Medulla oblongata (tissue), 1 donor: ENCODE results near the gene FOXP1.

Experiments
- DNase-seq: peaks from one replicate; pipeline ENCODE4 v3.0.0-alpha.2; 2015; ENCODE audit errors: extremely low spot score

The FOXP1 gene

GRCh38 chr3:71505767-71506350 is 77.7 kb downstream of the FOXP1 start:
- DNase-seq: no peak

DNA sequence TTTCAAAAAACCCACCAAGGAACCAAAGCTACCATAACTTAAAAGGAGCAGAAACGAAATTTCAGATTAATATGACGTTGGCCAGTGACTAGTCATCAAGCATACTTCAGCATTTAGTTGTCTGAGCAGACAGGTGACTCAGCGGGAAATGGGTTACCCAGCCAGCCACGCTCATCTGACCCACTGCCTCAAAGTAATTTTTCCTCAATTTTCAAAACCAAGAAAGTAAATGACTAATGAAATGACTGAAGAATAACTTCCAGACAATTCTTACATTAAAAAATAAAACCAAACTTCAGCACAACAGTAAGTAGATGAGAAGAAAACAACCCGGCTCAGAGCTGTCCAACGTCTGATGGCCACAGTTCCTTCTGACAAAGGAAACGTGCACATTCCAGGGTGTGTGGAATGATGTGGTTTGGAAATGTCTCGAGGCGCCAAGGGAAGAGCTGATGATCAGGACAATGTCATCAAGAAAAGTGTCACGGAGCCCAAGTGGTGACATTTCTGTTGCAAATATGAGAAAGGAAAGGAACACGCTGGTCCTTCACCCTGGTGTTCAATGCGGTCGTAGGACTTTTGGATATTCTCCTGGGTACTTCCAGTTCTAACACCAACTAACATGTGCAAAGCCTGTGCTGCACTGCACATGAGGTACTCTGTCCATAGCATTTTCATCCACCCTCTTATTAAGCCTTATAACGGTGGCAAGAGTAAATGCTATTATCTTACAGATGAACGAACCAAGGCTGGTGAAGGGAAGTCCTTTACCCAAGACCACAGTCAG is 79.1 kb downstream of the FOXP1 start:
- no peak for DNase-seq

GRCh38 chr3:71503525-71504249 is 79.8 kb downstream of the FOXP1 start:
- DNase-seq: no peak

- no peak for DNase-seq
Measured at GRCh38 chr3:71502066-71502625, 81.4 kb downstream of the FOXP1 start.

GRCh38 chr3:71500696-71501095 is 82.8 kb downstream of the FOXP1 start:
- DNase-seq: no peak

- no peak for DNase-seq
Measured at GRCh38 chr3:71499227-71499876, 84.2 kb downstream of the FOXP1 start.

DNA sequence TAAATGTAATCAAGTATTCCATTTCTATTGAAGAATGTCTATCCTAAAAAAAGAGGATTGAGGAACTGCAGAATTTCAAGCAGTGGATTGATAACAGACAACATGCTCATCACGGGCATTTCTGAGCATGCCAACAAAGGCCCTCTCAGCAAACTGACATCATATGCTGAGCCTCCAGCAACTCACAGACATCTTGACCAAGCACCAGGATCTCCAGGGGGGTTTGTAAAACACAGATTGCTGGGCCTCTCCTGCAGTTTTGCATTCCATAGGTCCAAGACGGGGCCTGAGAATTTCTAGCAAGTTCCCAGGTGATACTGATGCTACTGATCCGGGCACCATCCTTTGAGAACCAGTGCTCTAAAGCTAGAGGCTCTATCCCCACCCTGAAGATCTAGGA is 85.0 kb downstream of the FOXP1 start:
- DNase-seq: peak; percentile 39

GRCh38 chr3:71497971-71498444 is 85.5 kb downstream of the FOXP1 start:
- DNase-seq: peak; percentile 44

DNA sequence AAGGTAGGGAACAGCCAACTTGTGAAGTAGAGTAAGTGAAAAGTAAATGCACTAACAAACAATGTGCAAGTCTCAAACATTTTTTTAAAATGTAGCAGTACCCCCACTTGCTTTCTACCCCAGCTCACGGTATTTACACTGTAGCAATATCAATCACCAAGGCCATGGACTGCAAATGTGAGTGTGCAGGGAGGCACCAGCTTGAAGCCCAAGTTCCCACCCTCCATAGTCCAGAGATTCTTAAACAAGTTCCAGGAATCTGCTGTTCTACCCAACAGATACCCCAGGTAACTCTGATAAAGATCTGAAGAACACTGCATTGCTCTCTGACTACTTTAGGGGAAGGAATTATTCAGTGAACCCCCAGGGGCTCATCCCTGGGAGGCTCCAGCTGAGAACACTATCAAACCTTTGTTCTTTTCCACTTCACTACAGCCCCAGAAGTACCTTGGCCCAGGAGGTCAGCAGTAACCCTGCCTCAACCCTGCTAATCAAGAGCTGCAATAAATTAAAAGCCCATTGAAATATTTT is 86.1 kb downstream of the FOXP1 start:
- DNase-seq: no peak

DNA sequence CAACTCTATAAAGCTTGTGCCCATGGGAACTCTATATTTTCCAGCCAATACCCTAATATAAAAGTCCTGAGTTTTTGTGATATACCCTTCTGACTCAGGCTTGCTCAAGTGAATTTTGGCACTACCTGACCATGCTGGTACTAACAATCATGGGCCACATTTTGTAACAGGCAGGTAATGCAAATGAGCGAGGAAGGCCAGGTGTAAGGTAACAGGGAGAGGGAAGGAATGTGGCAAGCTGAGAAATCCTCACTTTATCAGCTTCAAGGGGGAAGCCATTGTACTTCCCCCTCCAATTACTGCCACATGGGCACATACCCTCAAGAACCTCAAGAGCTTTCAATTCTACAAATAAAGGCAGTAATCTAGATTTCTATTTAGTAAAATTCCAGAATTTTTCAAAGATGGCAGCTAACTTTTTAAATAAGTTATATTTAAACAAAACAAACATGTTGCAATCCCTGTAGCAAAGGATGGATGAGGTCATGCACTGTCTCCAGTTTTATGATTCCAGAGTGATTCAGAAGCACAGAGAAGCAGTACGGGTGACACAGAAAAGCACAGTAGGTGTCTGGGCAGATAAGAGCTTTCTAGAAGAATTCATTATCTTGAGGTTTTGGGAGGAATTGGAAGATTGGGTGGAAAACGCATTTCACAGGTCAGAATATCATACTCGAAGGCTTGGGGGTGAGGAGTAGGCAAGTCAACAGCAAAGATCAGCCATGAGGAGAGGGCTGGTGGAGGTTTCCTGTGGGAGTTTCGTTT is 87.6 kb downstream of the FOXP1 start:
- DNase-seq: no peak

GRCh38 chr3:71494212-71494611 is 89.3 kb downstream of the FOXP1 start:
- DNase-seq: no peak

DNA sequence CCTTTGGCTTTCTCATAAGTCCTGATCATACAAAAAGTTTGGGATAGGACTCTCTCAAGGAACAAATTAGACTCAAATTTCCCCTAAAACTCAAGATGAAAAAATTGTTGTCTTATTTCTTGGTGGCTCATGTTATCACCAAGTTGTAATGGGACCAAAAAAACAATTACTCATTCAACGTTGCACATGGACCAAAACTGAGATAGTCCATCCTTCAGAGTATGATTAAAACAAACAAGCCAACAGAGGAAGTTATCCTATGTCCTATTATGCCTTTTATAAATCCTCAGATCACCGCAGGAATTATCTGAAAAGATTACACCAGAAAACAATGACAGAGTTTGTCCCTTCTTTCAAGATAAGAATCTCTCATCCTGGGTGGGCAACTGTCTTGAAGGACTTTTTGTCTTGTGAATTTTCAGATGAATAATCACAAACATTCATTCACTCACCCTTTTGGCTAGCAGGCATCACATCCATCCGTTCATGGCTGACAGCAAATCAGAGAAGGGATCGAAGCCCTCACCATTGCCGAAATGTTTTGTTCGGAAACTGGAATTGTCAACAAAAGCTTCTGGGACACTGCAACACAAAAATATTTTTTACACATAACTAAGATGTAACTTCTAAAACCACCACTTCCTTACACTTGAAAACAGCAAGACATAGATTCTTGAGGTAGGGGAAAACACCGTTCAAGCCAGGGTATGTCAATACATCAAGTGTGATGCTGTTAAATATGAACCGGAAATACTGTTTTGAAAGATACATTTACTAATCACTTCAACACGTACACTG is 90.4 kb downstream of the FOXP1 start:
- no peak for DNase-seq

- DNase-seq: no peak
Measured at GRCh38 chr3:71492566-71492965, 91.0 kb downstream of the FOXP1 start.

DNA sequence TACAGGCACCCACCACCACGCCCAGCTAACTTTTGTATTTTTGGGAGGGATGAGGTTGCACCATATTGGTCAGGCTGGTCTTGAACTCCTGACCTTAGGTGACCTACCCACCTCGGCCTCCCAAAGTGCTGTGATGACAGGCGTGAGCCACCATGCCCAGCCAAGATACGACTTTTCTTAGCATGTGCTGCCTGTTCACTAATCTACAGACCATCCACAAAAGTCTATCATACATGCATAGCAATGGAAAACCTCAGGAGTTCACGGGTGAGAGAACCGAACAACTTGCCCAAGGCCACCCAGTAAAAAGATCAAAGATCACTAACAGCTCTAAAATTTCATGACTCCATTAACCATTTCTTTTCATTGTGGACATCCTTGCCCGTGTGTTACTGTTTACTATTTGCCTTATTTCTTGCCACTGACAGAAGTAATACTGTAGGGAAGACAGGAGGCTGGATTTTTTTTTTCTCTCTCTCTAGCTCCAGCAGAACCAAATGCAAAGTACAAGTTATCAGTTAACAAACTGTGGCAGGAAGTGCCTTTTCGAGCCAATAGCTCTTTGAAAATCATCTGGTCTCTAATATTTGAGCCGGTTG is 92.3 kb downstream of the FOXP1 start:
- DNase-seq: no peak

GRCh38 chr3:71490692-71491091 is 92.8 kb downstream of the FOXP1 start:
- no peak for DNase-seq

- no peak for DNase-seq
Measured at GRCh38 chr3:71489315-71489761, 94.2 kb downstream of the FOXP1 start.

DNA sequence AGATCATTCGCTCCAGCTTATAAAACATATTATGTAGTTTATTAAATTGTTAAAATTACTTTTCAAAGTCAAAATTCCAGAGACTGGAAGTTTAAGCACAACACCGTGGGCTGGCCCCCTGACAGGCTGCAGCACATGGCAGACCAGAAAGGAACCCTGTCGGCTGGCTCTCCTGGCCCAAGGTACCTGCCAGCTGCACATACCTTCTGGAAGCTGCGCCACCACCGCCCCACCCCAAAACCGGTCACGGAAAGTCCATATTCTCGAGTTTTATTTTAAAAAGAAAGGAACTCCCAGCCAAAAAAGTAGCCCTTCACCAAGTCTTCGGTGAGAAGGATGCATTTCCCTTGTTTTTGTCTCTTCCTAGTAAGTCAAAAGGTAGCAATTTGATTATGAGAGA is 94.6 kb downstream of the FOXP1 start:
- DNase-seq: no peak

- DNase-seq: no peak
Measured at GRCh38 chr3:71488391-71488809, 95.1 kb downstream of the FOXP1 start.

DNA sequence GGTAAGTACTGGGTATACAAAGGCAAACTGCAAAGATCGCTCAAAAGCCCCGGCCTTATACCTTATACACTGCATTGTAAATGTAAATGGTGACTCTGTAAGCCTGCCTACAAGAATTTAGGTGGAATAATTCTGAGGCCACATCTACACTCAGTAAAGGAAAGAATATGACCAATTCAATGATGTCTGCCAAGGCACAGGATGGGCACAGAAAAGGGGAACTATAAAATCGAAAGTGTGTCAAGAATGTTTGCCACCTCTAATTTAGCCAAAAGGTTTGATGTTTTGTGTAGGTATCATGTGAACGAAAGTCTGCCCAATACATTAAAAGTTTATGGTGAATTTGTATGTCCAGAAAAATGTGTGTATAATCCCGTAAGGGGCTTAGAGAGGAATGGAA is 96.1 kb downstream of the FOXP1 start:
- no peak for DNase-seq

DNA sequence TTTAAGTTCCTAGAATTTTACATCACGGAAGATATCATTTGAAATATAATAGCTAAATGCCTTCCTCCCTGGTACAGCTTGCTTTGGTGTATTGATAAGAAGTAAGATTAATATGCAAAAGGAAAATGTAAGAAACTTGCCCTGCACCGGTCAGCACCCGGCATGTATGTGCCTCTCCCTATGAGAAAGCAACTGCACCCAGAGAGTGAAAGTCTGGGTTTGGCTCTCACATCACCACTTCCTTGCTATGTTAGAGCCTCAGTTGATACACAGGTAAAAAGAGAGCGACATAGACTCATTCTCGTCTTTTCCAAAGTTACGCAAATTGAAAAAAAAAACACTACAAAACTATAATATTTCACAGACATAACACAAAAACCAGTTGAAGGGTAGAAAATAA is 96.7 kb downstream of the FOXP1 start:
- DNase-seq: no peak
